D341Med (cell line): Measurements from ENCODE around the gene URB1.
A peak's percentile ranks its signal among the peaks of the same experiment; 100 is the strongest.
"Not testable (repeated sequence)": the region's sequence is repeated elsewhere in the genome, so short reads cannot be mapped to it uniquely, and the experiment has no call there.

ENCODE experiments used
- DNase-seq: peaks from one replicate; pipeline ENCODE4 v3.0.0; 2012; ENCODE audit warnings: low spot score

The URB1 gene, protein sequence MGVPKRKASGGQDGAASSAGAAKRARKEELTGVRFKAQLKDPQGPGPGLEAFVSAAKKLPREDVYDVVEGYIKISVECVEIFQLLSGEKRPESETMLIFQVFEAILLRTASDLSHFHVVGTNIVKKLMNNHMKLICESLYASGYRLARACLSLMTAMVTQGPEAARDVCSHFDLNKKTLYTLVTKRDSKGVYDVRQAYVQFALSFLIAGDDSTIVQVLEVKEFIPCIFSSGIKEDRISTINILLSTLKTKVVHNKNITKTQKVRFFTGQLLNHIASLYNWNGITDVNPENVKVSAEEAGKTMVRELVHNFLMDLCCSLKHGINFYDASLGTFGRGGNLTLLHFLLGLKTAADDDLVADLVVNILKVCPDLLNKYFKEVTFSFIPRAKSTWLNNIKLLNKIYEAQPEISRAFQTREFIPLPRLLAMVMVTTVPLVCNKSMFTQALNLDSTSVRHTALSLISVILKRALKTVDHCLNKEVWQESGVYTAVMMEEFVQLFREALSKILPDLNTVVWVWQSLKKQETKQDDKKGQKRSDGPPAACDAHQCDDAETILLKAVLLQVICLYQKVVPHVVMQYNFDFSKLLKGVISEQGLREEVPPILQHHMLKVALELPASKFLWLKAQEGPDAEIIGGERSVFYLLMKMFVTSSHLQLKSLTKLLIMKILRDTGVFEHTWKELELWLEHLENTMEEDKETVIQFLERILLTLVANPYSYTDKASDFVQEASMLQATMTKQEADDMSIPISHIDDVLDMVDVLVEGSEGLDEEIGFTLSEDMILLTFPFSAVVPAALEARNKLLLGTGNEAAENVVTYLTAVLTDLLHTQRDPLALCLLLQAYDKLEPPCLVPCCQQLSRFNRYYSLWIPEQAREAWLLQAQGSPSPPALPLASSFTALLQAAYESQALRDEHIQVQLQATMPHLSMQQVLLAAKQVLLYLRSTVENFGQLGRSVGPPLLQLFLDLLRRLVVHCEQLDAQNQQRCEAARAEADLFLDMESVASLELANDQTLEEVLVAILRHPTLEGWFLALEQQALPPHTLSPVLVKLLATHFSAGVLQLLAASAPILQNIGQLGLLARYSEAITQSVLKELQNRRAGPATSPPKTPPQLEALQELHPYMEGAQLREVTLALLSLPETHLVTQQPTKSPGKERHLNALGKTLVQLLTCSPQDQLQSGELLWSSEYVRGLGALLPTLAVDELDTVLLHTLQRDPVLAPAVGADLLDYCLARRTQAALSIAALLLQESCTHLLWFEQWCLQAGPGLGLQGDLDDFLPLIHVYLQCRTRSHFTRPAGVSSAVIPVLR (N-terminal part only)

DNA sequence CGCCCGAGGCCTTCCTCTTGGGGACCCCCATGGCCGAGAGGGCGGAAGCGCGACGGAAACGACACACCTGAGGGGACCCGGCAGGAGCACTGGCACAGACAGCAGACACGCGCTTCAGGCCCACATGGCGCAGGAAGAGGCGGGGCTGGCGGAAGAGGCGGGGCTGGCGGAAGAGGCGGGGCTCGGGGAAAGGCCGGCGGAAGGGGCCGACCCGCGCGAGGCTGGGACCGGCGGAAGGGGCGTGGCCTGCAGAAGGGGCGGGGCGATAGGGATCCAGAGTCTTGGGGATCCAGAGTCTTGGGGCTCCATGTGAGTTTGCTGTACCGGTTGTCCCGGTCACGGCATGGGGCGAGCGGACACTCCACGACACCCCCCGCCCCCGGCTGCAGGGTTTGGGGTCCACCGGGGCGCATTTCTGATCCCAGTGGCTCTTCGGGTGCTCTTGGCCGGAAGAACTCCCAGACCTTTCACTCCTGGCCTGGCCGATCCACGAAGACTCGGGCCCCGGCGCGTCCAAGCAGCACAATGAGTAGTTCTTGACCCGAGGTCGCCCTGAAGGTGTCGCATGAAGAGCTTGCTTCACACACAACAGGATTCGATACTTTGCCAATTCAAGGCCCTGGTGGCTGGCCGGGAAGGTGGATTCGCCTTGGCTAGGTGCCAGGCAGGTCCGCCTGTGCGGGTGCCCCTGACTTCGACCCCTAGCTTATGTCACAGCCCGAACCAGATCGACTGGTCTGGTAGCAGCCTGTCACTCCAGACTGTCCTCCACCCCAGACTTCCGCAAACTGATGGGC is at the start of gene URB1:
Gene URB1 (minus strand): TSS at position 133 of the 797 bp plus-strand sequence. CDS start 102 bp downstream, at position 31.
- peak; percentile 99 for DNase-seq

DNA sequence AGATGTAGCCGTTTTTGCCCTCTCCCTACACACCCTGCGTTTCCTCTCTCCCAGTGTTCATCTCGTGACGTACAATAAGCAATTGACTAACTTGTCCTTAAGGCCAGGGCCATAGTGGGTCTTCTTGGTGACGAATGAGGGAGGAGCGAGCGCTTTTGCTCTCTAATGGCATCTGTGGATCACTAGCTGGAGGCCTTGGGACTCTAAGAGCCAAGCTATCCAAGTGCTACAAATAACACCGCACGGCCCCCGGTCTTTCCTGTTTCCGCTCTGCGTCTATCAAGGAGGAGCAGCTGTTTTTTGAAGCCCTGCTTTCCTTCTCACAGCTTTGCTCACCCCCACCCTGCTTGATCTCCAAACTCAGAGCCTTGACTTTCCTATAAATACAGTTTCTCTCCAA is 44.9 kb upstream of the URB1 start:
- DNase-seq, result no peak

DNA sequence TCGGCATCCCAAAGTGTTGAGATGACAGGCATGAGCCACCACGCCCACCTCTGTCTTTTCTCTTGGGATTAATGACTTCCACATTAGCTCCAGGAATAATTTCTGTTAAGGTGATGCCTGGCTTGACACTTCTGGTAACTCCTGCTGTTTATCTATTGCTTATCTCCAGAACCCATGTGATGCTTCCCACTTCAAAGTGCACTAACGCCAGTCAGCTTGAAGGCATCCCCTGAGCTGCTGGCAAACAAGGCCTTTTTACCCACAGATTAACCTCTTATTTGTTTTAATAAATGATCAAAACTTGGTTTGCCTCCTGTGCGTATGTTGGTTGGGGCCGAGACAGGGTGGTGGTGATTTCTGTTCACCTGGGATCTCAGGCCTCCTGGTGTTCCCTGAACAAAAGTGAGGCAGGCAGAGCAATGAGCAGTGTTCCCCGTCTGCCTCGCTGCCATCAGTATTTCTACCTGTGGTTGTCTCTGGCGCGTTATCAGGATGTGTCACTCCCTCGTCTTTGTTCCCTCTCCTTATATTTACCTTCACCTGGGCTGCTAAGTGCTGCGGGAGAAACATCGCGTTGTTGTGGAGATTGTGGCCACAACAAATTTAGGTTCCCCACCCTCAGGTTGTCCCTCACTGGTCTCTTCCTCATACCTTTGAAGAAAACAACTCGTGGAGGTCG is 40.3 kb upstream of the URB1 start:
- DNase-seq, result not testable (repeated sequence)

DNA sequence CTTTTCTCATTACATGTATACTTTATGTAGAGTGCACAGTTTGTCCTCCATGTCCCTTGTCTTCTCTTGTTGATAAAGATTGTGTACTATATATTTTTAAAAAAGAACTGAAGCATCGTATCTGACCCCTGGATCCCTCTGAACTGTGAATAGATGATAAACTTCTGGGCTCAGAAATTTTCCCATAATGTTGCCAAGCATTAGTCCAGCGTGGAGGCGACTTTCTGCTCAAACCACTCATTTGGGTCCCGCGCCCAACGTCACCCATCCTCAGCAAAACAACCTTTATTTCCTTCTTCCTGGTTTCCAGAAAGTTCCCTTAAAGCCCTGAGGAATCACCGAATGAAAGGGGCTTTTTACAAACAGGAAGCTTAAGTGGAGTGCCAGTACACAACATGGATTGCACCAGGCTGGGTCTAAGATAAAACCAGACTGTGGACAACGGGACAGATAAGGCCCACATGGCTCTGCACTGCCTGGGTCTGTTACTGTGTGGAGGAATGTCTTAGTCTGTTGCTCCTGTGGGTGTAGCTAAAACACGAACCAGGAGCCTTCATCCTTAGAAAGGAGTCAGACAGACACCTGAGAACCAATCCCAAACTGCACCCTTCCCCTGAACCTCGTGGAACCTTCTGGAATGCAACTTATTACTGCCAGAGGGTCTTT is 35.3 kb upstream of the URB1 start:
- no peak for DNase-seq

DNA sequence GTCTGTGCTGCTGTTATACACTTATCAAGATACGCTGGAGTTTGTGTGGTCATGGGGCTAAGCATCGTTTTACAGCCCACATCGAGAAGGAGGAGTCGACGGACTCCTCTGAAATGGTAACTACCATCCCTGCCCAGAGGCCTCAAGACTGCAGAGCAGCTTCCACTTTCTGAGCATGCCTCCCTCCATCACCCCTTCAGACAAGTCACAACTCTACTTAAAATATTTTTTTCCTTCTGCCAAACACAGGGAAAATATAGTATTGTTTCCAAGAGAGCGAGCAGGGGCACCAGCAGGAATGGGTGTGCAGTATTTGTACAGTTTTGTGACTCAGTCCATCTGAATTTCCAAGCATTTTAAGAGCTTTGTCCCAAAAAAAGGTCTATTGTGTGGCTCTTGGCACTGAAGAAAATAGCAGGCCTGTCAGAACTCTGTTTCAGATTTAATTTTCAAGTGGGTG is 33.8 kb upstream of the URB1 start:
- DNase-seq, result no peak

DNA sequence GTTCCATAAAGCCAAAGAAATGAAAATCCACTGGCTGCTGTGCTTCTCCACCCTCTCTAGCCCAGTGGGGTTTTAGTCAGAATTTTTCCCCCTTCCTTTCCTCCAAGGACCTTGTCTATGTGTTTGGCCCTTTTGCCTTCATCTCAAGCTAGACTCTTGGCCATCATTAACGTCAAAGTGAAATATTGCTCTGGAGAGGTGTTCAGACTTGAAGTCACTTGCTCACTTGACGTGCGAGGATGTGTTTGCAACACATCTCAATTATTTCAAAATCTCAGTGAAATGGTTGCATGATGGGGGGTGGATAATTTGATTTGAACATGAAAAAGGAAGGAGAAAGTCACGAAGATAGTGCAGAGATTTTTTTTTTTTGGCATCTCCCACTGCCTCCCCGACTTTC is 33.3 kb upstream of the URB1 start:
- no peak for DNase-seq

DNA sequence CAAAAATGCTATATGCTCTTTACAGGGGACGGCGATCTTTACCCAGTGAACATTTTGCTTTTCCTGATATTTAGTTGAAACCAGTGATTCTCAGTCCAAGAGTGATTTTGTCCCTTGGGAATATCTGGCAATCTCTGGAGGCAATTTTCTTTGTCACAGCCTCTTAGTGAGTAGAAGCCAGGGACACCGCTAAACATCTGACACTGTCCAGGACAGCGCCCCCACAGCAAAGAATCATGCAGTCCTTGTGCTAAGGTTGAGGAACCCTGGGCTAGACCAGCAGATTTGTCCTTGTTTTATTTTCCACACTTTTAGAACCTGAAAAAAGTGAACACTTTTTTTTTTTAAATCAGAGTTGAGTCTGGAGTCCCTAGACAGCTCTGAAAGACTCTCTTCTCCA is 32.8 kb upstream of the URB1 start:
- no peak for DNase-seq

DNA sequence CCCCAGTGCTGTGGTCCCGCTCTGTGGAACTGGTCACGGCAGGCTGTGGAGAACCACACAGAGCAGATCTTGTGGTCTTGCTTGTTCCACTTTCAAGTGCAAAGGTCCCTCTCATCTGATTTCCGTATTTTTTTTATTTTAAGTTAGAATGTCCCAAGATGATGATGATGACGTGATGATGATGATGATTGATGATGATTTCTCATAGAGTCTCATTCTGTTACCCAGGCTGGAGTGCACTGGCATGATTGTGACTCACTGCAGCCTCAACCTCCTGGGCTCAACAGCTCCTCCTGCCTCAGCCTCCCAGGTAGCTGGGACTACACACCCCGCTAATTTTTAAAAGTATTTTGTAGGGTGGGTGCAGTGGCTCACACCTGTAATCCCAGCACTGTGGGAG is 31.9 kb upstream of the URB1 start:
- DNase-seq, result no peak

DNA sequence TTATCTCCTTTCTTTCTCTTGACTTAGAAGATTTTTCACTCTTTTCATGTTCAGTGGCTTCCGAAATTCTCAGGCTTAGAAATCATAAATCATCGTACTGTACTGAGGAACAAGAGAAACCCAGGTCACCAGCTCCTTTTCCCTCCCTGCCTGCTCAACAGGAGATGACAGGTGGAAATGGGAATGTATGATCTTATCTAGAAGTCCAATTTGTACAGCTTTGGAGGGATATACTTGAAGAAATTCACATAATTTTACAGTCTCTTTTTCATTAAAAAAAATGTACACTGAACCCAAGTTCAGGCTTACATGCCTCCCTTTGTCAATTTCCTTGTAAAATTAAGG is 31.4 kb upstream of the URB1 start:
- DNase-seq, result no peak

DNA sequence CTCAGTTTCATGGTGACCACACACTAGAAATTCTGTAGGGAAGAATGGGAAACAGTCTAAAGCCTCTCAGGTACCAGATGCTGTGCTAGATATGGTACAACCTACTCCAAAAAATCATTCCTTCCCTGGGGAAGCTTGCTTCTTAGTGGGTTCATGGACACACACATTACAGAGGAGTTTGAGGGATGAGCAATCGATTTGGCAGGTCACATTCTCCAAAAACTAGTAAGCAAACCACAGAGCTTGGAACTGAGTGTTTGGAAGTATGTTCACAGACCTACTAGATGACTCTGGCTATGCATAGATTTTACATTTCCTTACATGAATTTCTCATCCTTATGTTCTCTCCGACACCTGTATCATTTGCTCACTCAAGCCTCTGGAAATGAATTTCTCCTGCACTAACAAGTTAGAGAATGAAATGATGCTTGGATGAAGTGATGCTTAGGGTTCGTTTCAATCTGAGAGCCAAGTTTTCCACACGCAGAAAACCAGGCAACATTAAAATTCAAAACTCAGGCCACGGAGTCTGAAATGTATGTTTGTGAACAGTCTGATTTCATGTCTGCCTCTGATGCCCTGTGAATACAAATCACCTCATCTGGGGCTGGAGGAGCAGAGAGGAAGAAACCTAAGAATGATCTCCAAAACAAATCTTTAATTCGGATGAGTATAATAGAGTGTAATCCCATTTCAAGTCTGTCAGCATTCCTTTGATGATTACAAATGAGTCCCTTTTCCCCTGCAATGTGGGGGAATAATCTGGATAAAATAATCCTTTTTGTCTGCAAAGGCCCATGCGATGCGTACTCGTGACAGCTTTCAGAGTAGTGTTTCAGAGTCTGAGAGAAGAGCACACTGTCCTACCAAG is 30.7 kb upstream of the URB1 start:
- no peak for DNase-seq

DNA sequence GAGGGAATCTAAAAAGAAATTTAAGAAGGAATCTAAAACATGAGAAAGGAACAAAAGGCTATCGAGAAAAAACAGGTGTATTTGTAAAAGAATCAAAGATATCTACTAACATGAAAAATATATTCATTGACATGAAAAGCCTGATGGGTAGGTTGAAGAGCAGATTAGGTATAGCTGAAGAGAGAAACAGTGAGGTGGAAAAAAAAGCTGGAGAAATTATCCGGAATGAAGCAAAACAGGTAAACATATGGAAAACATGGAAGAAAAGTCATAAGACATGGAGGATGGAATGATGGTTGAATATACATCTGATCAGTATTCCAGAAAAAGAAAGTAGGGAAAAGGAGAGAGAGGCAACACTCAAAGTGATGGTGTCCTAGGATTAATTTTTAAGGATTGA is 29.3 kb upstream of the URB1 start:
- no peak for DNase-seq

DNA sequence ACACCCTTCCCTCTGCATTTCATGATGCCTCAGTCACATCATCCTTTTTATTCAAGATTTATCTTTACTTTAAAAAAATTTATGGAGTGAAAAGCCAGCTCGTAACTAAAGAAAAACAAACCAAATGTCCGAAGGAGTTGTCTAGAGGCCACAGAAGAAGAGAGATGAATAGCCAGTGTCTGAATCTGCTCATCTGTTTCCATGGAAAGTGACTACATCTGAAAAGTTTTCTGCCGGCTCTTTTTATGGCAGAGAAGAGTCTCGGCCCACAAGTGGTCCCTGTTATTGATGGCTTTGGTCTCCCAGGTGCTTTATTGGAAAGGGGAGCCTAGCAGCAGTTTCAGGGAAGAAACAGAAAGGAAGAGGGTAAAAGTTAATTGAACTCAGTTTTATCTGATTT is 25.3 kb upstream of the URB1 start:
- DNase-seq, result no peak

DNA sequence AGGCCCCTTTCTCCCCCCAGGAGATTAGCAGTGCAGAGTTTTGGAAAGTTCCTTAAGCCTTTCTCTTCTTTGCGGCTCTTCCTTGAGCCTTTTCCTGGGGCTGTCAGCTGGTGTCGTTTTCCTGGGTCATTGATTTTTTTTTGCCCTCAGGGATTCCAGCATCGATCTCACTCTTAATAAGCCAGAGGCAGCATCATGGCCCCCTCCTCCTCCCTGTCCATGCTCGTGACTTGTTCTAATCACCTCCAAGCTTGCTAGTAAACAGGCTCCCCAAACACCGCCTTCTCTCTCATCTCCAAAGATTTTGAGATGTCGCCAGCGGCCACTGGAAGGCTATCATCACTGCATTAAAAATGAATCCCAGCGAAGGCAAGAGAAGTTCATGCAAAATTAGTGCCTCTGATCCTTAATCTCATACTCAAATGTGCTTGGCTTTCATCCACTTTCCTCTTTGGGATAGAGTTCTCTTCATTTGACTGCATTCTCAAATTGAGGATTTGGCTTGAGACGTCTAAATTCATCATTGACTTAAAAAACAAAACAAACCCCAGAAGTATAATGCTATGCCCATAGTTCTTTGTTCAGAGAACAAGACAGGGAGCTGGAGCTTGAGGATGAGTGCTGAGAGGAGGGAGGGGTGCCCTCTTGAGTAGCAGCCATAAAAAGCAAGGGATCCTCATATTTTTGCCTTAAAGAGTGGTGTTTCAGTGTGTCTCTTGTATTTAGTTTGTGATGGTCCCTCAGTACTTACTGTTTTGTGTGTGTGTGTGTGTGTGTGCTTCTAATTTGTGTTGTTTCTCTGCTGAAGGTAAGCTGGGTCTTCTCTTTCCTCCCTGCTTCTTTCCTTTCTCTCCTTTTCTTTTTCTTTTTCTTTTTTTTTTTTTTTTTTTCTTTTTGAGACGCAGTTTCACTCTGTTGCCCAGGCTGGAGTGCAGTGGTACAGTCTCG is 22.9 kb upstream of the URB1 start:
- DNase-seq, result no peak

DNA sequence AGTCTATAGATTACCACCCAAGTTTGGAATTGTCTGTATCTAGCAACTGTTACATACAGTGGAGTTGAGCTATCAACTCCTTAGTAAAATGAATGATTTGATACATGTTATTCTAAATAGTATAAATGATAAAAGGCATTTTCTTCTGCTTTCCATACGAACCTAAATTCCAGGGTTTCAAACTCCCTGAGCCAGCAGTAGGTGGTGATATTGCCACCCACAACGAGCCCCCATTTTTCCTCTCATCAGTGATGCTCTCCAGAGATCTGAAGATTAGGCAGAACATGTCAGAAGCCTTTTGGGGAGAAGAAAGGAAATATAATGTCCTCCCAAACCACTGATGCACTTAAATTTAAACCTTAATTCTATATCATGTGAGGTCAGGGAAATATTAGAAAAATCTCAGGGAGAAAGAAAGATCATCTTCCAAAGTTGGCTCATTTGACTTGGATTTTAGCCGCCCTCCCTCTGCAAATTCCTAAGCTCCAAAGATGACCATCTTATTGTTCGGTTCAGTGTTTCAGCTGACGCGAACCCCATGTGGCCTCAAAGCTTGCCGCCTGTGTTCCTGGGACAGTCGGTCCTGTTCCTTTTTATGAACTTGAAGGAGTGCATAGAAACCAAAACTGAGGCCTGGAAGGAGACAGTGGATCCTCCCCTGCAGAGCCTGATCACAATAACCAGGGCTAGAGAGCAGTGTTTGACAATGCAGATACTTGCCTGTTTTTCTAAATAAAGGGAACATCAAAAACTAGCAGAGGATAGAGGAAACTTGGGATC is 22.0 kb upstream of the URB1 start:
- DNase-seq, result no peak

DNA sequence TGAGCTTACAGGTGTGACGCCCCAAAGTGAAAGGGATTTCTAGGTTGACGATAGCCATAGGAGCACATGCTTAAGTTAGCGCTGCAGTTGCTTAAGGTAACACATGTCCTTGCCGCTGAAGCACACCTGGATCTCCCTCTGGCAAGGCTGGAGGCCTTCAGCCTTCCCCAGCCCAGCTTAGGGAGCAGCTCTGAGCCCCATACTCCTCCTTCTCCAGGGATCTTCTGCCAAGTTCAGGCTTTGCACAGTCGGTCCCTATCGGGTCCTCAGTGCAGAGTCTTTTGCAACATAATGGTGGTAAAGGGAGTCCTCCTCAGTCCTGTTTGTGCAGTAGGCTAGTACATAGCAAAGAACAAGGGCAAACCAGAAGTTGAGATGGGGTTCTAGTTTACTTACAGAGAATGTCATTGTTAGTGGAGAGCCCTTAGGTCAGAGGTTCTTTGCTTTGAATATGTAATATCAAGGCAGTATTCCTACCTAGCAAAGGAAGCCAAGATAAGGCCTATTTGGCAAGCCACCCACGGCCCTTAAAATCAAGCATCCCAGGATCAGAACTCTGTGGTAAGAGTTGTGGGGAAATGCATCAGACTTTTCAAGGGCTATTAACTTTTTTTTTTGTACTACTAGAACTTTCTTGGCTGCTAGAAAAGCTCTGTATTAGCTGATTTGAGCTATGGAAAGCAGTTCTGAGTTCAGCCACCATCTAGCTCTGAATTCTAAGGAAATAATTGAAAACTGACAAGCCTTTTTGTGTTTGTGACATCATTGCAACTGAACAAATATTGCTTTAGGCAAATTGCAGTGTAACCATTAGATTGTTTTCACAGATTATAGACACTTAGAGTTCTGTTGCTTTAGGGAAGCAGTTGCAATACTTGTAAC is 21.1 kb upstream of the URB1 start:
- no peak for DNase-seq

DNA sequence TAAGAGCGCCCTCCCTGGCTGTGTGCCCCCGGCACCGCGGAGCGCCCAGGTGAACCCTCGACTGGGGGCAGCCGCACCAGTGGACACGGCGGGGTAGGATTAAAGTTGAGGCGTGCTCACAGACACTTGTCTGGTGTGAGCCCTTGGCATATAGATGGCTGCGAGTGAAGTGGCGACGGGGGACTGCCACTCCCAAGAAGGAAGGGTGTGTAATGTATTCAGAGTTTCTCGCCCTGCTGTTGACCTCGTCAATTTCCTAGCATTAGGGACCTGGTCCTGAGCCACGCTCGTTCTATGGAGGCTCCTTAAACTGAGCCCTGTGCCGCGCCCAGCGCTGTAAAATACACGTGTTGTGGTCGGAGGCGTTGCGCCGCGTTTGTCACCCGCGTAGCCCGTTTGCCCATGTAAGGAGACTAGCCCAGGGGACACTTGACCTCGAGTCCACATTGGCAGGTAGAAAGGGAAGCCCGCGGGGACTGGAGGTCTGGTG is 20.2 kb upstream of the URB1 start:
- DNase-seq, result no peak
